ENCODE results near the gene NPW. TPM values are rescaled to one million over a fixed set of nuclear protein-coding genes. Genes with fewer than 3 reads are reported as not detected.

Gene NPW
- total and polyA plus RNA-seq, 9 of the 15 experiments (the other 6 are each of a cell fraction or from before 2014, with no cell fraction given) = 0.14 to 4.0 (median 2.6) TPM; not detected in 4

GRCh38 chr16:2056681-2057407 lies 37.3 kb downstream of the NPW start:
- Histone ChIP-seq H3K79me2 (ENCODE audit: control insufficient read depth, insufficient read depth, low read length) (no peaks in the 10 kb centered on the region), H3K27me3 (ENCODE audit: control insufficient read depth in 2 of 2, insufficient read depth in 2 of 2, low read length in 2 of 2) (no peaks in the 10 kb centered on the region), H3K9me1 (ENCODE audit: control insufficient read depth, insufficient read depth, low read length) (no peaks in the 10 kb centered on the region), H3K9me3 (replicated peaks; ENCODE audit: control insufficient read depth, insufficient read depth, low read depth, low read length) (no peaks in the 10 kb centered on the region), H3K36me3 (ENCODE audit: control insufficient read depth, insufficient read depth, low read length) (peaks cover 35% of the 10 kb centered on the region; the same call in 1 of the 3 replicates), H2AFZ (ENCODE audit: low read depth, low read length) (no peak overlapping the region), H3K27ac (ENCODE audit: extremely low read depth, low read depth, low read length) (no peak overlapping the region), H4K20me1 (replicated peaks; ENCODE audit: control insufficient read depth, insufficient read depth, low read length) (peaks cover 4% of the 10 kb centered on the region; the same call in 1 of the 2 replicates), H3K4me3 (no peak overlapping the region), H3K4me2 (ENCODE audit: insufficient read depth, low read length) (no peak overlapping the region), H3K9ac (ENCODE audit: insufficient read depth in 1 of 2, low read depth in 2 of 2, low read length in 2 of 2) (peak overlapping the region in 1 of 2 experiments; percentile 64; a peak in 2 of 4 replicates), H3K4me1 (replicated peaks in 1 of 2; ENCODE audit: control insufficient read depth in 2 of 2, insufficient read depth in 2 of 2, low read length in 2 of 2) (peaks cover 0 to 55% of the 10 kb centered on the region in 2 experiments; a peak in 2 of 5 replicates)
- WGBS (ENCODE audit: insufficient coverage, low coverage, missing lambda C conversion rate) = 89% methylated on average over 17 of the region's 19 CpGs
- TF ChIP-seq PML (IDR thresholded peaks at IDR 0.05; ENCODE audit: low read length) = no peak
- TF ChIP-seq NFXL1 (CRISPR knock-in tag; IDR thresholded peaks at IDR 0.05) = no peak
- TF ChIP-seq CTCF (IDR thresholded peaks at IDR 0.05 in 2 of 3, conservative IDR thresholded peaks at IDR 0.05 in 1 of 3; ENCODE audit: insufficient read depth in 2 of 3, low read depth in 1 of 3, low read length in 3 of 3) = peak; percentile 27 to 36 (median 30); a peak in 2 of 6 replicates
- POLR2A ChIA-PET = interaction anchor here (0.8 to 1.3 kb wide), 2 partner anchors 9 to 14 kb away, joined by 3 to 6 read pairs; partner anchors contain the start of genes NTHL1 and TSC2
- CTCF ChIA-PET (ENCODE audit: low intra/inter-chr PET ratio) = interaction anchor here (0.5 to 0.7 kb wide), 2 partner anchors 33 to 190 kb away, joined by 3 to 4 read pairs; no protein-coding TSS in a partner anchor
- intact Hi-C loops (cut with micrococcal nuclease) = no loop called here
- BruUV-seq (replicated peaks) = no TSS peak
- peak; percentile 81 for ATAC-seq
- peak in 1 of 4 experiments; percentile 27 for DNase-seq (ENCODE audit: extremely low read depth in 1 of 4, low spot score in 3 of 4)
- no peak for FAIRE-seq
- in situ Hi-C loops (cut with MboI) = no loop called here

Measured in K562 (cell line).